ENCODE results near the gene PSG7. TPM values are rescaled to one million over a fixed set of nuclear protein-coding genes. Genes with fewer than 3 reads are reported as not detected.

PSG7 gene
- total RNA-seq, 1 donor from 2014 or later: not detected

Other genes with a start within 250 kb of the PSG7 start
- not detected in 2 replicates for gene PSG3, start 196.7 kb downstream of the PSG7 start, total RNA-seq
- not detected in 2 replicates for gene PSG8, start 171.5 kb downstream of the PSG7 start, total RNA-seq
- not detected in 2 replicates for gene PSG1, start 57.5 kb downstream of the PSG7 start, total RNA-seq
- not detected in 2 replicates for gene PSG6, start 19.3 kb downstream of the PSG7 start, total RNA-seq
- gene PSG11, start 89.3 kb upstream of the PSG7 start, total RNA-seq: not detected in 2 replicates
- gene PSG2, start 145.5 kb upstream of the PSG7 start, total RNA-seq: not detected in 2 replicates
- not detected in 2 replicates for gene PSG5, start 249.3 kb upstream of the PSG7 start, total RNA-seq